HTERT RPE-1 (cell line): ENCODE measurements around the gene KIF3A.

Experiments used
- in situ Hi-C: fragments of 300-500 bp; cut with MboI; formaldehyde crosslinking; loops from 4 replicates; pipeline ENCODE4 v1.14.3; 2020; ENCODE audit warnings: low sequenced_read_pairs

Gene KIF3A

GRCh38 chr5:132646583-132647266, 90.6 kb downstream of the KIF3A start:
- in situ Hi-C loops, result no loop called here

GRCh38 chr5:132644177-132644576, 93.2 kb downstream of the KIF3A start:
- in situ Hi-C loops, result no loop called here
